ENCODE data around the gene VMP1. TPM values are rescaled to one million over a fixed set of nuclear protein-coding genes. Genes with fewer than 3 reads are reported as not detected.
"Not testable (repeated sequence)": the region's sequence is repeated elsewhere in the genome, so short reads cannot be mapped to it uniquely, and the experiment has no call there.

Gene VMP1
- total RNA-seq, 2 experiments from 2014 or later = 398 to 408 TPM

DNA sequence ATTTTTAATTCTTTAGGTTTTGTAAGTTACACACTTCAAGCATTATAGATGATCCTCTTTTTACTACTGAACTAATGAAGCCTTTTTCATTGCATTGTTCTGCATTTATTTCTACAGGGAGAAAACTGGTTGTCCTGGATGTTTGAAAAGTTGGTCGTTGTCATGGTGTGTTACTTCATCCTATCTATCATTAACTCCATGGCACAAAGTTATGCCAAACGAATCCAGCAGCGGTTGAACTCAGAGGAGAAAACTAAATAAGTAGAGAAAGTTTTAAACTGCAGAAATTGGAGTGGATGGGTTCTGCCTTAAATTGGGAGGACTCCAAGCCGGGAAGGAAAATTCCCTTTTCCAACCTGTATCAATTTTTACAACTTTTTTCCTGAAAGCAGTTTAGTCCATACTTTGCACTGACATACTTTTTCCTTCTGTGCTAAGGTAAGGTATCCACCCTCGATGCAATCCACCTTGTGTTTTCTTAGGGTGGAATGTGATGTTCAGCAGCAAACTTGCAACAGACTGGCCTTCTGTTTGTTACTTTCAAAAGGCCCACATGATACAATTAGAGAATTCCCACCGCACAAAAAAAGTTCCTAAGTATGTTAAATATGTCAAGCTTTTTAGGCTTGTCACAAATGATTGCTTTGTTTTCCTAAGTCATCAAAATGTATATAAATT lies 132.3 kb downstream of the VMP1 start:
- H3K36me3 Mint-ChIP-seq (ENCODE audit: low read depth) = peaks cover 64% of the 10 kb centered on the region
- peak overlapping the region; percentile 100 for H3K4me3 Mint-ChIP-seq
- POLR2A ChIA-PET = interaction anchor here (0.8 to 29.7 kb wide), 16 partner anchors 12 to 1505 kb away, joined by 3 to 2499 read pairs (median 19); partner anchors contain the start of genes CLTC, PRR11, PTRH2 and RPS6KB1
- H3K4me1 Mint-ChIP-seq = peaks cover 41% of the 10 kb centered on the region
- no peaks in the 10 kb centered on the region for H3K27me3 Mint-ChIP-seq
- H3K27ac Mint-ChIP-seq = peak overlapping the region; percentile 99
- H3K9me3 Mint-ChIP-seq = no peaks in the 10 kb centered on the region
- CTCF ChIA-PET = interaction anchor here (1.1 to 7.8 kb wide), 6 partner anchors 8 to 87 kb away, joined by 4 to 55 read pairs (median 16); no protein-coding TSS in a partner anchor
- no peak for DNase-seq

DNA sequence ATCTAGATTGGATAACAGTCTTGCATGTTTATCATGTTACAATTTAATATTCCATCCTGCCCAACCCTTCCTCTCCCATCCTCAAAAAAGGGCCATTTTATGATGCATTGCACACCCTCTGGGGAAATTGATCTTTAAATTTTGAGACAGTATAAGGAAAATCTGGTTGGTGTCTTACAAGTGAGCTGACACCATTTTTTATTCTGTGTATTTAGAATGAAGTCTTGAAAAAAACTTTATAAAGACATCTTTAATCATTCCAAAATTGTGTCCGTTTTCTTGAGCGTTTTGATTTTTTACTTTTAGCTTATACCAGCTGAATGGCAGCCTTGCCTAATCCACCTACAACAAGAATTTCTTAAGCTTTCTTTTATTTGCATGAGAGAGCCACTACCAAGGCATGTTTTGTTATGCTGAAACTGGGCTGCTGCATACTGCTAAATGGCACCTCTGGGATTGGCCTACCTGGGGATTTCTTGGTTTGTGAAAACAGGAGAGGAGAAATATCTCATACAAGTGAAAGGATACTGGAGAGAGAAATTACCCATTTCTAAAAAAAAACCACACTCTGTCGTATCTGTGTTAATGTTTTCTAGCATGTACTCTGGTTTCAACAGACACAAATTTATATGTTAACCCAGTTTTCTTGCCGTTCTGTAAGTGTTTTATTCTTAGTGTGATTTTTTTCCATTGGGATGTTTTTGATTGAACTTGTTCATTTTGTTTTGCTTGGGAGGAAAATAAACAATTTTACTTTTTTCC lies 133.1 kb downstream of the VMP1 start:
- ChIA-PET POLR2A (interaction anchor here (0.8 to 29.7 kb wide), 10 partner anchors 12 to 1505 kb away, joined by 3 to 2499 read pairs (median 40); partner anchors contain the start of genes CLTC, PRR11, PTRH2 and SKA2), CTCF (interaction anchor here (1.1 to 7.8 kb wide), 5 partner anchors 9 to 88 kb away, joined by 4 to 55 read pairs (median 7); no protein-coding TSS in a partner anchor)
- H3K27ac Mint-ChIP-seq = peak overlapping the region; percentile 99
- H3K27me3 Mint-ChIP-seq = no peaks in the 10 kb centered on the region
- no peaks in the 10 kb centered on the region for H3K9me3 Mint-ChIP-seq
- DNase-seq = no peak
- H3K36me3 Mint-ChIP-seq (ENCODE audit: low read depth) = peaks cover 66% of the 10 kb centered on the region
- H3K4me1 Mint-ChIP-seq = peaks cover 47% of the 10 kb centered on the region
- H3K4me3 Mint-ChIP-seq = peak overlapping the region; percentile 100

DNA sequence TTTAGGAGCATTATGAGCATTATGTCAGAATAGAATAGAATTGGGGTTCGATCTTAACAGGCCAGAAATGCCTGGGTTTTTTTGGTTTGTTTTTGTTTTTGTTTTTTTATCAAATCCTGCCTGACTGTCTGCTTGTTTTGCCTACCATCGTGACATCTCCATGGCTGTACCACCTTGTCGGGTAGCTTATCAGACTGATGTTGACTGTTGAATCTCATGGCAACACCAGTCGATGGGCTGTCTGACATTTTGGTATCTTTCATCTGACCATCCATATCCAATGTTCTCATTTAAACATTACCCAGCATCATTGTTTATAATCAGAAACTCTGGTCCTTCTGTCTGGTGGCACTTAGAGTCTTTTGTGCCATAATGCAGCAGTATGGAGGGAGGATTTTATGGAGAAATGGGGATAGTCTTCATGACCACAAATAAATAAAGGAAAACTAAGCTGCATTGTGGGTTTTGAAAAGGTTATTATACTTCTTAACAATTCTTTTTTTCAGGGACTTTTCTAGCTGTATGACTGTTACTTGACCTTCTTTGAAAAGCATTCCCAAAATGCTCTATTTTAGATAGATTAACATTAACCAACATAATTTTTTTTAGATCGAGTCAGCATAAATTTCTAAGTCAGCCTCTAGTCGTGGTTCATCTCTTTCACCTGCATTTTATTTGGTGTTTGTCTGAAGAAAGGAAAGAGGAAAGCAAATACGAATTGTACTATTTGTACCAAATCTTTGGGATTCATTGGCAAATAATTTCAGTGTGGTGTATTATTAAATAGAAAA lies 133.8 kb downstream of the VMP1 start:
- H3K4me1 Mint-ChIP-seq = peaks cover 49% of the 10 kb centered on the region
- H3K4me3 Mint-ChIP-seq = peak overlapping the region; percentile 100
- H3K9me3 Mint-ChIP-seq, H3K27me3 Mint-ChIP-seq: not testable (repeated sequence)
- POLR2A ChIA-PET = interaction anchor here (1.2 to 29.7 kb wide), 8 partner anchors 13 to 1506 kb away, joined by 3 to 2499 read pairs (median 56); partner anchors contain the start of genes CLTC, PTRH2 and VMP1
- peak overlapping the region; percentile 99 for H3K27ac Mint-ChIP-seq
- DNase-seq = peak; percentile 54
- CTCF ChIA-PET = interaction anchor here (1.1 to 7.8 kb wide), 6 partner anchors 10 to 89 kb away, joined by 4 to 55 read pairs (median 10); no protein-coding TSS in a partner anchor
- peaks cover 63% of the 10 kb centered on the region for H3K36me3 Mint-ChIP-seq (ENCODE audit: low read depth)

DNA sequence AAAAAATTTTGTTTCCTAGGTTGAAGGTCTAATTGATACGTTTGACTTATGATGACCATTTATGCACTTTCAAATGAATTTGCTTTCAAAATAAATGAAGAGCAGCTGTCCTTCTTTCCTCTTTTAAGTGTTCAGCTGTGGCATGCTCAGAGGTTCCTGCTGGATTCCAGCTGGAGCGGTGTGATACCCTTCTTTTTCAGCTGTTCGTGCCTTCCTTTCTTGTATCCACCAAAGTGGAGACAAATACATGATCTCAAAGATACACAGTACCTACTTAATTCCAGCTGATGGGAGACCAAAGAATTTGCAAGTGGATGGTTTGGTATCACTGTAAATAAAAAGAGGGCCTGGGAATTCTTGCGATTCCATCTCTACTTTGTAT lies 134.4 kb downstream of the VMP1 start:
- Mint-ChIP-seq H3K4me3 (peak overlapping the region; percentile 100), H3K4me1 (peaks cover 50% of the 10 kb centered on the region), H3K27ac (peak overlapping the region; percentile 99), H3K36me3 (ENCODE audit: low read depth) (peaks cover 63% of the 10 kb centered on the region)
- H3K9me3 Mint-ChIP-seq, DNase-seq, H3K27me3 Mint-ChIP-seq: not testable (repeated sequence)
- CTCF ChIA-PET = interaction anchor here (3.1 to 7.8 kb wide), 3 partner anchors 13 to 89 kb away, joined by 12 to 55 read pairs (median 24); no protein-coding TSS in a partner anchor
- POLR2A ChIA-PET = interaction anchor here (1.2 to 29.7 kb wide), 8 partner anchors 14 to 222 kb away, joined by 3 to 2499 read pairs (median 48); partner anchors contain the start of genes CLTC, PTRH2 and VMP1

DNA sequence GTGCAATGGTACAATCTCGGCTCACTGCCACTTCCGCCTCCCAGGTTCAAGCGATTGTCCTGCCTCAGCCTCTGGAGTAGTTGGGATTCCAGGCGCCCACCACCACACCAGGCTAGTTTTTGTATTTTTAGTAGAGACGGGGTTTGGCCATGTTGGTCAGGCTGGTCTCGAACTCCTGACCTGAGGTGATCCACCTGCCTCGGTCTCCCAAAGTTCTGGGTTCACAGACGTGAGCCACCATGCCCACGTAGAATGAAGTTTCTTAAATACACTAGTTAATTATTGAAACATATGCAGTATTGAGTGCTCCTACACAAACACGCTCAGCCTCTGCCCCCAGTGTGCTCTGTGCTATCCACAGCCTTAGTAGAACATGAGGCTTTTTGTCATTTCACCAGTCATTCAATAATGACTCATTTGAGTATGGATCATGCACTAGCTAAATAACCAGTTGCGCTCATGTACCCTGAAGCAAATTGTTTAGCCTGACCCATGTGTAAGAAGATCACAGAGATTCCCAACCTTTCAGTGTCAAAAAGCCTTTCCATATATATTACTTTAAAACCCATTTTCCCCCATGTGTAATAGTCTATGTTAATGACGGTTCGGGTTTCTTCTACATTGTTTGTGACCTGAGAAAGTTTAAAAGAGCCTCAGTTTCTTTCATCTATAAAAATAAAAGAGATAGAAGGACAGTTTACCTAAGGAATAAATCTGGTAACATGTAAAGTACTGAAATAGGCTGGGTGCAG lies 135.6 kb downstream of the VMP1 start:
- peaks cover 56% of the 10 kb centered on the region for H3K36me3 Mint-ChIP-seq (ENCODE audit: low read depth)
- POLR2A ChIA-PET = interaction anchor here (1.8 to 29.7 kb wide), 6 partner anchors 15 to 223 kb away, joined by 6 to 2499 read pairs (median 111); partner anchors contain the start of genes CLTC, PTRH2 and VMP1
- H3K27ac Mint-ChIP-seq = peak overlapping the region; percentile 99
- H3K9me3 Mint-ChIP-seq = no peaks in the 10 kb centered on the region
- H3K4me3 Mint-ChIP-seq = peak overlapping the region; percentile 100
- peak; percentile 72 for DNase-seq
- peaks cover 57% of the 10 kb centered on the region for H3K4me1 Mint-ChIP-seq
- CTCF ChIA-PET = interaction anchor here (1.0 to 3.7 kb wide), 5 partner anchors 10 to 97 kb away, joined by 3 to 24 read pairs (median 9); no protein-coding TSS in a partner anchor
- no peaks in the 10 kb centered on the region for H3K27me3 Mint-ChIP-seq

DNA sequence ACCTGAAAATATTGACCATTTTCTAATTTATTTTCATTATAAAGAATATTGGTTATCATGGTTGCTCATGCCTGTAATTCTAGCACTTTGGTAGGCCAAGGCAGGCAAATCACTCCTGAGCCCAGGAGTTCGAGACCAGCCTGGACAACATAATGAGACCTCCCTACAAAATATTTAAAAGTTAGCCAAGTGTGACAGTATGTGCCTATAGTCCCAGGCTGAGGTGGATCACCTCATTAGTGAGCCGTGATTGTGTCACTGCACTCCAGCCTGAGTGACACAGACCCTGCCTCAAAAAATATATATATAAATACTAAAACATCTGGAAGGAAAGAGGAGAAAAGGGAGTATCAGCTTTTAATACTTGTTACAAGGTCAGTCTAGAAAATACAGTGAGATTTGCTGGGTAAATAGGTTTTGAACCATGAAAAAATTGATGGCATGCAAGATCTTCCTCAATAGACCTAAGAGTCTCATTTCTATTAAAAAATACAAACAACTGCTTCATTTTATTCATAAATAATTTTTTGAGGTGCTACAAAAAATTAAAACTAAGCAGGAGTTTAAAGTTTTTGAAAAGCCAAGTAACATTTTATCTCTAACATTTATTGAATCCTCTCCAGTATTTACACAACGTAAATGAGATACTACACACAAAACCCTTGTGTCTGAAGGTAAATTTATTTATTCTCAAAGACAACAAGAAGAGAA lies 137.6 kb downstream of the VMP1 start:
- Mint-ChIP-seq H3K4me3 (peak overlapping the region; percentile 13), H3K36me3 (ENCODE audit: low read depth) (peaks cover 37% of the 10 kb centered on the region), H3K4me1 (peaks cover 73% of the 10 kb centered on the region), H3K27me3 (no peaks in the 10 kb centered on the region), H3K9me3 (no peaks in the 10 kb centered on the region), H3K27ac (peak overlapping the region; percentile 86)
- ChIA-PET POLR2A (interaction anchor here (0.7 to 29.7 kb wide), 7 partner anchors 9 to 91 kb away, joined by 3 to 2499 read pairs (median 5); no protein-coding TSS in a partner anchor), CTCF (interaction anchor here (0.8 to 3.7 kb wide), 3 partner anchors 17 to 92 kb away, joined by 4 to 24 read pairs (median 5); no protein-coding TSS in a partner anchor)
- no peak for DNase-seq

DNA sequence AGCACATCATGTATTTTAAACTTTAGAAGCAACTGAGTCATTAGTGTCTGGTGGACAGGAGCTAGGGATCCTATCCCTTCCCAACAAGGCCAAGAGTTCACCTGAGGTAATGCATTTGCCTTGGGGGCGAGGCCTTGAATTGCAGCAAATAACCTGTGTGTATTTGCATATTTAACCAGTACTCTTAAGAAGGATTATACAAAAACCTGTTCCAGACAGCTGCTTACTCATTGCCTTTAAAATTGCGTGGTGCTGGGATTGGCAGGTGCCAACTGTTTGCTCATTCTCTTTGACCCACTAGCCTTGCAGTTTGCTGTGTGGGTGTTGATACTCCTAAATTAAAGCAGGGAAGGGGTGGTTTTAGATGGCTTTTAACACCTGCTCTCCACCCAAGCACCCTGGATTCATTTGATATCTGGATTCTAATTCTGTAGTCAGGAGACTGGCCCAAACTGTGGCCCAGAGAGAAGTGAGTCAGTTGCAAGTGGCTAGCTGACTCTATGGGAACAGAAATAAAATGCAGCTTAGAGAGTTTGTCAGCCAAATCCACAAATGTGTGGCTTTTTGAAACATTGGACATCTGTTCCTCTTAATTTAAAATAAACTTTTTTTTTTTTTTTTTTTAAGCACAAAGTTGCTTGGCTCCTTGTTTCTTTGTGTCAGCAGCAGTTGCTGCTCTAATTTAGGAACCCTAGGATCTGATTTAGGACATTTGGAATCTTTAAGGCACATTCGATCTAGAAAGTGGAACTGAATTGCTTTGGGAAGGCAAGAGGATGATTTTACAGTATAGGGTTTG lies 138.3 kb downstream of the VMP1 start:
- peak; percentile 37 for DNase-seq
- CTCF ChIA-PET = interaction anchor here (0.7 to 1.7 kb wide), 4 partner anchors 14 to 157 kb away, joined by 3 to 5 read pairs (median 4); no protein-coding TSS in a partner anchor
- POLR2A ChIA-PET = interaction anchor here (0.7 to 29.7 kb wide), 8 partner anchors 10 to 90 kb away, joined by 3 to 2499 read pairs (median 5); partner anchors contain the start of genes RPS6KB1 and TUBD1
- H3K36me3 Mint-ChIP-seq (ENCODE audit: low read depth) = peaks cover 29% of the 10 kb centered on the region
- H3K9me3 Mint-ChIP-seq = no peaks in the 10 kb centered on the region
- peak overlapping the region; percentile 86 for H3K27ac Mint-ChIP-seq
- no peaks in the 10 kb centered on the region for H3K27me3 Mint-ChIP-seq
- H3K4me1 Mint-ChIP-seq = peaks cover 73% of the 10 kb centered on the region
- H3K4me3 Mint-ChIP-seq = peak overlapping the region; percentile 4

DNA sequence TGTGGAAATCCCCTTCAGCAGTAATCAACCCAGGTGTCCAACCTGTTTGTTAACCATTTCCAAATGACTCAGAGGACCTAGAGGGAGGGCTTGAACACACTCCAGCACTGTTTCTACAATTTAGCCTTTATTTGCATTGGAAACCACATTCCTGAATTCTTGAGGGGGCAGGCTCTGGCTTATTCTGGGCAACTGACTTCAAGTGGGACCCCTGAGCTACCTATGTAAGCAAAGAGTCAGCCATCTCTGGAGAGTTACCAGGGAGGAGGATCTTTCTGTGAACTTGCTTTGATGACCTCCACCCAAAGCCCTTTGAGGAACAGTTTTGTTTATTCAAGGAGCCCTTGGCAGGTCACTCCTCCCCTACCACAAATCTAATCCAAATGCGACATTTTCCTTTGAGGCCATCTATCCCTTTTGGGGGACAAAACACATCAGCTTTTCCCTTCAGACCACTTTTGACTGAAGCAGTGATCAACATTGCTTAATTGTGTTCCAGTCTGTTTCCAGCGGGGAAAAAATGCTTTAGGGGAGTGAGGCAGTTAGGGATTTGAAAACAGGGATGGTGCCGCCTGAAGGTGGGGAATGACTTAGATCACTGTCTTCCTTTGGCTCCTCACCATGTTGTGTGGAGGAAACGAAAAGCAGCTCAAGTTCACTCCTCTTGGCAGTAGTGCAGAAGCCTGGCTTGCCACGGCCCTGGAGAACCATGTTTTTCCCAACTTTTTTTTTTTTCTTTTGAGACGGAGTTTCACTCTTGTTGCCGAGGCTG lies 139.1 kb downstream of the VMP1 start:
- Mint-ChIP-seq H3K27me3 (no peaks in the 10 kb centered on the region), H3K4me3 (no peak overlapping the region), H3K4me1 (peaks cover 72% of the 10 kb centered on the region), H3K9me3 (no peaks in the 10 kb centered on the region), H3K27ac (peak overlapping the region; percentile 86), H3K36me3 (ENCODE audit: low read depth) (peaks cover 21% of the 10 kb centered on the region)
- no peak for DNase-seq
- ChIA-PET POLR2A (interaction anchor here (1.1 to 29.7 kb wide), 6 partner anchors 11 to 61 kb away, joined by 3 to 2499 read pairs (median 7); partner anchors contain the start of genes RPS6KB1 and TUBD1), CTCF (interaction anchor here (1.0 to 1.7 kb wide), 2 partner anchors 13 to 19 kb away, joined by 3 to 5 read pairs; no protein-coding TSS in a partner anchor)

DNA sequence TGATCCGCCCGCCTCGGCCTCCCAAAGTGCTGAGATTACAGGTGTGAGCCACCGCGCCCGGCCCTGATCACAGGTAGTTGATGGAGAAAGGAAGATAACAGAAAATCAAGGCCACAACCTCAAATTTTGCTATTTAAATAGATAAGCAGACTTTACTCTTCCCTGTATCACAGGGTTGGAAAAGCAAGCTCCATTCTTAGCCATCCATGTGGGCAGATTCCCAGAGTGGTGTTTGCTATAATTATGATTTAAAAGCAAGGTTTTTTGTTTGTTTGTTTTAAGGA lies 140.9 kb downstream of the VMP1 start:
- Mint-ChIP-seq H3K27me3 (no peaks in the 10 kb centered on the region), H3K9me3 (no peaks in the 10 kb centered on the region), H3K4me3 (no peak overlapping the region), H3K36me3 (ENCODE audit: low read depth) (peaks cover 4% of the 10 kb centered on the region), H3K27ac (peak overlapping the region; percentile 65), H3K4me1 (peaks cover 75% of the 10 kb centered on the region)
- CTCF ChIA-PET = interaction anchor here (0.8 to 1.9 kb wide), 4 partner anchors 9 to 20 kb away, joined by 3 to 6 read pairs (median 4); no protein-coding TSS in a partner anchor
- POLR2A ChIA-PET = interaction anchor here (1.0 to 29.7 kb wide), 7 partner anchors 11 to 229 kb away, joined by 3 to 2499 read pairs (median 3); partner anchors contain the start of genes CLTC, PTRH2 and VMP1
- no peak for DNase-seq
